Left lung (tissue), 10 donors: ENCODE results near the gene RNF217. TPM values are rescaled to one million over a fixed set of nuclear protein-coding genes. Genes with fewer than 3 reads are reported as not detected.

ENCODE experiments used
- ATAC-seq: fragments of 200-7000 bp; cut with Tn5 transposase; one replicate; pipeline ENCODE4 v1.9.1; 2020; ENCODE audit warnings: moderate library complexity
- DNase-seq, 4 donors: peaks; one replicate each; pipeline ENCODE4 v3.0.0-alpha.2; 2013 to 2020
- H3K27ac ChIP-seq, 2 donors: fragments of 200-600 bp; sonication (generic) in 1 of 2; one replicate each; pipeline versions ENCODE4 v1.5.0 to v1.8.0; 2020 to 2021
- H3K27me3 ChIP-seq, 2 donors: fragments of 200-600 bp; sonication (generic) in 1 of 2; one replicate each; pipeline versions ENCODE4 v1.5.0 to v1.8.0; 2020 to 2021
- H3K36me3 ChIP-seq, 2 donors: fragments of 200-600 bp; sonication (generic) in 1 of 2; one replicate each; pipeline versions ENCODE4 v1.5.0 to v1.8.0; 2020 to 2021
- H3K4me1 ChIP-seq, 2 donors: fragments of 200-600 bp; one replicate each; pipeline ENCODE4 v1.8.0; 2021
- H3K4me3 ChIP-seq, 2 donors: fragments of 200-600 bp; sonication (generic) in 1 of 2; one replicate each; pipeline versions ENCODE4 v1.5.0 to v1.8.0; 2020 to 2021; ENCODE audit warnings: mild to moderate bottlenecking in 1 of 2
- H3K9me3 ChIP-seq, 2 donors: fragments of 200-600 bp; sonication (generic) in 1 of 2; one replicate each; pipeline versions ENCODE4 v1.5.0 to v1.8.0; 2020 to 2021
- intact Hi-C, 2 donors: fragments of 100-400 bp; cut with DNase I; formaldehyde crosslinking; loops; one replicate each; pipeline versions ENCODE4 v1.11.2 to v1.14.2; 2022
- polyA plus RNA-seq, 6 donors: library from polyadenylated mRNA; unstranded; fragments of 120-200 nt; gene quantifications; one replicate each; pipeline ENCODE4 v1.2.1, GENCODE V29; 2013; ENCODE audit not compliant: insufficient read length in 6 of 6
- total RNA-seq, 2 donors: library from RNA; stranded (reverse); fragmentation: NEBNext Ultra II Directional; extraction: Animal tissue kit (Norgen Biotek cat#: 25700); gene quantifications; one replicate each; pipeline ENCODE4 v1.2.1, GENCODE V29; 2021
- TF ChIP-seq, protein P1 (sequence below), 2 donors: fragments of 200-600 bp; sonication (generic) in 1 of 2; IDR thresholded peaks; one replicate each; pipeline versions ENCODE4 v1.5.0 to v1.8.0; 2021; ENCODE audit warnings: antibody characterized with exemption in 2 of 2
- donor health status: DM: no; HTN: yes; CAD: no.
- donor health status: DM: no; HTN: no; CAD: no.

The RNF217 gene
- total and polyA plus RNA-seq, 8 donors: 17.2 to 31.4 (median 23.1) TPM

- Histone ChIP-seq H3K27me3 (no peaks in the 10 kb centered on the region), H3K9me3 (no peaks in the 10 kb centered on the region), H3K27ac (no peak overlapping the region), H3K4me1 (no peaks in the 10 kb centered on the region), H3K4me3 (no peak overlapping the region), H3K36me3 (no peaks in the 10 kb centered on the region)
- no peak for DNase-seq
- TF ChIP-seq, protein P1, sequence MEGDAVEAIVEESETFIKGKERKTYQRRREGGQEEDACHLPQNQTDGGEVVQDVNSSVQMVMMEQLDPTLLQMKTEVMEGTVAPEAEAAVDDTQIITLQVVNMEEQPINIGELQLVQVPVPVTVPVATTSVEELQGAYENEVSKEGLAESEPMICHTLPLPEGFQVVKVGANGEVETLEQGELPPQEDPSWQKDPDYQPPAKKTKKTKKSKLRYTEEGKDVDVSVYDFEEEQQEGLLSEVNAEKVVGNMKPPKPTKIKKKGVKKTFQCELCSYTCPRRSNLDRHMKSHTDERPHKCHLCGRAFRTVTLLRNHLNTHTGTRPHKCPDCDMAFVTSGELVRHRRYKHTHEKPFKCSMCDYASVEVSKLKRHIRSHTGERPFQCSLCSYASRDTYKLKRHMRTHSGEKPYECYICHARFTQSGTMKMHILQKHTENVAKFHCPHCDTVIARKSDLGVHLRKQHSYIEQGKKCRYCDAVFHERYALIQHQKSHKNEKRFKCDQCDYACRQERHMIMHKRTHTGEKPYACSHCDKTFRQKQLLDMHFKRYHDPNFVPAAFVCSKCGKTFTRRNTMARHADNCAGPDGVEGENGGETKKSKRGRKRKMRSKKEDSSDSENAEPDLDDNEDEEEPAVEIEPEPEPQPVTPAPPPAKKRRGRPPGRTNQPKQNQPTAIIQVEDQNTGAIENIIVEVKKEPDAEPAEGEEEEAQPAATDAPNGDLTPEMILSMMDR (IDR thresholded peaks at IDR 0.05): no peak
- intact Hi-C loops: no loop called here
- no peak for ATAC-seq
These were observed 25.1 kb downstream of the RNF217 start for GRCh38 chr6:124987291-124987690.

- H3K4me1 ChIP-seq: no peaks in the 10 kb centered on the region
- H3K27ac ChIP-seq: no peak overlapping the region
- no peaks in the 10 kb centered on the region for H3K36me3 ChIP-seq
- no peak overlapping the region for H3K4me3 ChIP-seq
- intact Hi-C loops: no loop called here
- H3K27me3 ChIP-seq: no peaks in the 10 kb centered on the region
- TF ChIP-seq, protein P1 (IDR thresholded peaks at IDR 0.05): no peak
- no peaks in the 10 kb centered on the region for H3K9me3 ChIP-seq
- DNase-seq (no peak), ATAC-seq (no peak)
These were observed 25.9 kb downstream of the RNF217 start for GRCh38 chr6:124987999-124988591.

DNA sequence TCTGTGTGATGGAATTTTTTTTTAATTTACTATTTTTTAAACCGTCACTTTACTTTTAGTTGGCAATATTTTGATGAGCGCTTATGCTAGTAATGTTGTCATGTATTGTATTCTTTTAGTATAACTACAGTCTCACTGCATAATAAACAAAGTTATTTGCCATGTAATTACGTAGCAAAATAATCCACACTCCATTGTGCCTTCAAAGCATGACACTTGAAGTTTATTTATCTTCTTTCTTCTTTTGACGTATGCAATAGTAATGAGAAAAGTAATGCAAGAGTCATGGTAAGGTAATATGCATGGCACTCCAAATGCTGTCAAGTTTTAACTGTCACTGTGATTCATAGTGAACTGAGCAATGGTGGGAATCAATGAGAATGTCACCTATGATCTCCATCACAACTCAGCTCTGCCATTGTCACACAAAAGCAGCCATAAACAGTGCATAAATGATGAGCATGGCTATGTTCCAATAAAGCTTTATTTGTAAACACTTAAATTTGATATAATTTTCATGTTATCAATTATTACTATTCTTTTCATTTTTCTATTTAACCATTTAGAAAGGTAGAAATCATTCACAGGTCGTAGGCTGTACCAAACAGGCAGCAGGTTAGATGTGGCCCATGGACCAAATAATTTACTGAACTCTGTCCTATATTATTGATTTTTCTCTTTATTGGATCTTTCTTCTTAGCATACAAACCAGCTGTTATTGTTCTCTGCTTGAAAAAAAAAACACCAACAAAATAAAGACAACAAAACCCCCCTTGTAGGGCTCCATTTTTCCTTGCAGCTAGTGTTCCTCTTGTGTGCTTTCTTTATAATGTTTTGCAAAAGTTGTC lies 27.1 kb downstream of the RNF217 start:
- H3K4me1 ChIP-seq: peaks cover 0 to 3% of the 10 kb centered on the region in 2 donors
- intact Hi-C loops: no loop called here
- H3K9me3 ChIP-seq: no peaks in the 10 kb centered on the region
- TF ChIP-seq, protein P1 (IDR thresholded peaks at IDR 0.05): no peak
- DNase-seq (no peak), ATAC-seq (no peak)
- no peaks in the 10 kb centered on the region for H3K36me3 ChIP-seq
- H3K27ac ChIP-seq: no peak overlapping the region
- no peaks in the 10 kb centered on the region for H3K27me3 ChIP-seq
- H3K4me3 ChIP-seq: no peak overlapping the region

- Histone ChIP-seq H3K9me3 (no peaks in the 10 kb centered on the region), H3K4me3 (no peak overlapping the region), H3K27me3 (no peaks in the 10 kb centered on the region), H3K4me1 (peaks cover 0 to 3% of the 10 kb centered on the region in 2 donors), H3K36me3 (no peaks in the 10 kb centered on the region), H3K27ac (no peak overlapping the region)
- DNase-seq (no peak), ATAC-seq (no peak)
- TF ChIP-seq, protein P1 (IDR thresholded peaks at IDR 0.05): no peak
- intact Hi-C loops: no loop called here
These were observed 28.8 kb downstream of the RNF217 start for GRCh38 chr6:124990988-124991387.

DNA sequence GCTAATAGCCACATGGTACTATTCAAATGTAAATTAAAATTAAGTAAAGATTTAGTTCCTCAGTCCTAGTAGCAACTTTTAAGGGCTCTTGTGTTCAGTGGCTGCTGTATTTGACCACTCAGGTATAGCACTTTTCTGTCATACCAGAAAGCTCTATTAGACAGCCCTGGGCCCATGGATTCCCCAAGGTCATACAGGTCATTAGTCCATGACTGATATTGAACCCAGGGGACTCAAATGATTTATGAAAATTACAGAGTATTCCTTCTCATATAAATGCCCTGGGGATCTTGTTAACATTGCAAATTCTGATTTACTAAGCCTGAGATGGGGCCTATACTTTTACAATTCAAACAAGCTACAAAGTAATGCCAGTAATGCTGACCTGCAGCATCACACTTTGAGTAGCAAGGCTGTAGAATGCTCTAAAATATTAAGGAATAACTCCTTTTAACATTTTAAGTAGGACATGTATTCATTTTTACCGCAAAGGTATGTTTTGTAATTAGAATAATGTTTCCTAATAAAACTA lies 29.6 kb downstream of the RNF217 start:
- DNase-seq (no peak), ATAC-seq (peak; percentile 46)

More for the DNA sequence above, 29.6 kb downstream of the RNF217 start:
- Histone ChIP-seq H3K27ac (no peak overlapping the region), H3K4me1 (peaks cover 0 to 3% of the 10 kb centered on the region in 2 donors), H3K36me3 (no peaks in the 10 kb centered on the region), H3K9me3 (no peaks in the 10 kb centered on the region), H3K4me3 (no peak overlapping the region), H3K27me3 (no peaks in the 10 kb centered on the region)
- TF ChIP-seq, protein P1 (IDR thresholded peaks at IDR 0.05): no peak
- intact Hi-C loops: no loop called here
